ENCODE results near the gene JARID2. TPM values are rescaled to one million over a fixed set of nuclear protein-coding genes. Genes with fewer than 3 reads are reported as not detected.

Gene JARID2
- total and polyA plus RNA-seq, 9 of the 15 experiments (the other 6 are each of a cell fraction or from before 2014, with no cell fraction given) = 5.0 to 29.0 (median 15.6) TPM

GRCh38 chr6:15356937-15357336 lies 111.1 kb downstream of the JARID2 start:
- Histone ChIP-seq H3K4me3 (no peak overlapping the region), H4K20me1 (replicated peaks; ENCODE audit: control insufficient read depth, insufficient read depth, low read length) (peaks cover 27% of the 10 kb centered on the region), H3K27me3 (ENCODE audit: control insufficient read depth in 2 of 2, insufficient read depth in 2 of 2, low read length in 2 of 2) (no peaks in the 10 kb centered on the region), H3K4me1 (replicated peaks in 1 of 2; ENCODE audit: control insufficient read depth in 2 of 2, insufficient read depth in 2 of 2, low read length in 2 of 2) (peaks cover 12 to 41% of the 10 kb centered on the region in 2 experiments), H3K36me3 (ENCODE audit: control insufficient read depth, insufficient read depth, low read length) (no peaks in the 10 kb centered on the region), H3K79me2 (ENCODE audit: control insufficient read depth, insufficient read depth, low read length) (peaks cover 97% of the 10 kb centered on the region), H3K9me1 (ENCODE audit: control insufficient read depth, insufficient read depth, low read length) (peaks cover 6% of the 10 kb centered on the region), H3K4me2 (ENCODE audit: insufficient read depth, low read length) (no peak overlapping the region), H3K9me3 (replicated peaks; ENCODE audit: control insufficient read depth, insufficient read depth, low read depth, low read length) (no peaks in the 10 kb centered on the region), H2AFZ (ENCODE audit: low read depth, low read length) (no peak overlapping the region), H3K27ac (ENCODE audit: extremely low read depth, low read depth, low read length) (no peak overlapping the region), H3K9ac (ENCODE audit: insufficient read depth in 1 of 2, low read depth in 2 of 2, low read length in 2 of 2) (no peak overlapping the region)
- ATAC-seq (no peak), FAIRE-seq (no peak), DNase-seq (ENCODE audit: extremely low read depth in 1 of 4, low spot score in 3 of 4) (no peak)
- 62% methylated on average over 5 of the region's 5 CpGs for WGBS (ENCODE audit: insufficient coverage, low coverage, missing lambda C conversion rate)
- BruUV-seq (replicated peaks) = no TSS peak
- POLR2A ChIA-PET = interaction anchor here (1.0 kb wide), 1 partner anchor 9 kb away, joined by 3 read pairs; no protein-coding TSS in a partner anchor
- CTCF ChIA-PET (ENCODE audit: low intra/inter-chr PET ratio) = no interaction called here
- intact Hi-C loops (cut with micrococcal nuclease) (no loop called here), in situ Hi-C loops (cut with MboI) (no loop called here)
- TF ChIP-seq NCOR1 (IDR thresholded peaks at IDR 0.05) (no peak), TCF15 (CRISPR knock-in tag; IDR thresholded peaks at IDR 0.05) (no peak), BMI1 (IDR thresholded peaks at IDR 0.05; ENCODE audit: low read length) (no peak), MYC (IDR thresholded peaks at IDR 0.05; ENCODE audit: low read depth, low read length) (no peak), MYC (CRISPR knock-in tag; IDR thresholded peaks at IDR 0.05; ENCODE audit: borderline replicate concordance, low read depth) (no peak), ZNF23 (CRISPR knock-in tag; IDR thresholded peaks at IDR 0.05) (no peak), HSF4 (CRISPR knock-in tag; IDR thresholded peaks at IDR 0.05; ENCODE audit: borderline replicate concordance) (no peak), CREBBP (IDR thresholded peaks at IDR 0.05; ENCODE audit: low read depth, low read length) (no peak), MTF1 (CRISPR knock-in tag; IDR thresholded peaks at IDR 0.05; ENCODE audit: borderline replicate concordance) (no peak), SMC3 (conservative IDR thresholded peaks at IDR 0.05; ENCODE audit: insufficient read depth, low read depth, low read length) (no peak), BRF2 (IDR thresholded peaks at IDR 0.05; ENCODE audit: borderline replicate concordance, insufficient read depth, insufficient read length) (no peak), CHD1 (IDR thresholded peaks at IDR 0.05; ENCODE audit: low read length) (no peak), KAT8 (IDR thresholded peaks at IDR 0.05; ENCODE audit: low read depth) (no peak), ZNF133 (CRISPR knock-in tag; IDR thresholded peaks at IDR 0.05) (no peak), HES1 (IDR thresholded peaks at IDR 0.05; ENCODE audit: low read depth) (no peak), CTCFL (IDR thresholded peaks at IDR 0.05; ENCODE audit: borderline replicate concordance, insufficient read depth, low read depth, low read length, poor library complexity, severe bottlenecking) (no peak), POLR3A (IDR thresholded peaks at IDR 0.05; ENCODE audit: borderline replicate concordance, extremely low read depth, insufficient read depth, insufficient read length) (no peak)

All from K562 (cell line).